Measurements from ENCODE around the gene PEX5L.

The PEX5L gene

DNA sequence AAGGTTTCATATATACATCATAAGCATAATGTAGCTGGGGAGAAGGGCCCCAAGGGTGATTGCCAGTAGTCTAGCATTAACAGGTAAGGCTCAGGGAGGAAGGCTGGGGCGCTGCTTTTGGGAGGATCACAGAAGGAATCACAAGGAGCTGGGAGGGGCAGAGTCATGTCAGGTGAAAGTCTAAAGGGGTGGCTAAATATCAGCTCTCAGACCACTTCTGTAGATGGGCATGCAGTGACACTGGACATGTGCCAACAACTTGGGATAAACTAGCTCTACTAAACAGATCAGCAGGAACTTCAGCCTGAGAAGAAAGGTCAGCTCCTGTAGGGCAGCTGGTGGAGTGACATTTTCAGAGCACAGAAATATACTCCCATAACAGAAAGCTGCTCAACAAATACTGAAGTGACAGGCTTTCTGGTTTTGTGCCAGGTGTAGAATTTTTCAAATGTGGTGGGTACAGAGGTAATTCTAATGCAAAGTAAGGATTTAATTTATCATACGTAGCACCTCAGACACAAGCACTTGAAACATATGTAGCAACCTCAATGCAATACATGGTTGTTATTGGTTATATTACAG is 79.4 kb downstream of the PEX5L start:
- Mint-ChIP-seq H3K9me3 (peaks cover 7% of the 10 kb centered on the region), H3K4me1 (peaks cover 7% of the 10 kb centered on the region), H3K4me3 (no peak overlapping the region), H3K27ac (no peak overlapping the region), H3K36me3 (no peaks in the 10 kb centered on the region), H3K27me3 (peaks cover 20% of the 10 kb centered on the region)
- ATAC-seq (ENCODE audit: low read depth) (no peak), DNase-seq (ENCODE audit: low spot score in 2 of 2) (no peak)

DNA sequence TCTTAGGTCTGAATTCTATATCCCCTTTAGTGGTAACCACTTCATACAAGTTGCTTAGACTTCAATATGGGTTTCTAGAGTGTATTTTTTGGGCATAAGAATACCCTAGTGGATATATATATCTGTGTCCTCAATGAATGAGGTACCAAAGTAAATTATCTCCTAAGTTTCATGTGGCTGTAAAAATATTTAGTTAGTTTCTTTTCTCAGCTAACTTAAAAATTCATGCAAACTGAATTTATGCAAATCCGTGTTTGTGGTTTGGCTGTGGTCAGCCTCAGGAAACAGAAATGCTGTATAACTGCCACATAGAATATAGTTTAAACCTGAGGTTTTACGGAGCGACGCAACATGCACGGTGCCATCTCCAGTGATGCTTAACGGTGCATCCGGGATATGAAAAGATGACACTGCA is 80.3 kb downstream of the PEX5L start:
- Mint-ChIP-seq H3K4me3 (no peak overlapping the region), H3K27ac (no peak overlapping the region), H3K27me3 (peaks cover 22% of the 10 kb centered on the region), H3K36me3 (no peaks in the 10 kb centered on the region), H3K9me3 (peaks cover 7% of the 10 kb centered on the region), H3K4me1 (peaks cover 7% of the 10 kb centered on the region)
- no peak for DNase-seq (ENCODE audit: low spot score in 2 of 2)
- peak; percentile 82 for ATAC-seq (ENCODE audit: low read depth)

GRCh38 chr3:179955809-179956208 is 80.9 kb downstream of the PEX5L start:
- Mint-ChIP-seq H3K4me1 (peaks cover 7% of the 10 kb centered on the region), H3K27me3 (peaks cover 18% of the 10 kb centered on the region), H3K27ac (no peak overlapping the region), H3K9me3 (peaks cover 3% of the 10 kb centered on the region), H3K36me3 (no peaks in the 10 kb centered on the region), H3K4me3 (no peak overlapping the region)
- DNase-seq (ENCODE audit: low spot score in 2 of 2) = no peak
- no peak for ATAC-seq (ENCODE audit: low read depth)

DNA sequence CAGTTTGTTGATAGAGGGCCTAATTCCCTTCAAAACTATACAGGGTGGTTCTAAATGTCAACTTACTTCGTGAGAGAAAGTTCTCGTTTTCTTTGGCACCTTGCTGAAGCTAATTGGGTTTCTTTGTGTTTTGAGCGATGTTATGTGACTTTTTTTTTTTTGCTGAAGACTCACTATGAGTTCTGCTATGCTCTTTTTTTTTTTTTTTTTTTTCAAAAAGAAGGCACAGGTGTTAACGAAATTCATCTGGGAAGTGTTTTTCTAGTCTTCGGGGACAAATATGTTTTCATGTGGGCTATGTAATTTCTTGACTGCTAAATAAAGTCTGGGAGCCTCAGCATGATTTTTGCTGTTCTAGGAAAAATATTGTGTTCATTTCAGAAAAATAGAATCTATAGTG is 81.5 kb downstream of the PEX5L start:
- ATAC-seq (ENCODE audit: low read depth) (no peak), DNase-seq (ENCODE audit: low spot score in 2 of 2) (no peak)
- H3K27ac Mint-ChIP-seq = no peak overlapping the region
- H3K4me3 Mint-ChIP-seq = no peak overlapping the region
- H3K27me3 Mint-ChIP-seq = peaks cover 22% of the 10 kb centered on the region
- peaks cover 3% of the 10 kb centered on the region for H3K9me3 Mint-ChIP-seq
- H3K36me3 Mint-ChIP-seq = no peaks in the 10 kb centered on the region
- peaks cover 7% of the 10 kb centered on the region for H3K4me1 Mint-ChIP-seq

DNA sequence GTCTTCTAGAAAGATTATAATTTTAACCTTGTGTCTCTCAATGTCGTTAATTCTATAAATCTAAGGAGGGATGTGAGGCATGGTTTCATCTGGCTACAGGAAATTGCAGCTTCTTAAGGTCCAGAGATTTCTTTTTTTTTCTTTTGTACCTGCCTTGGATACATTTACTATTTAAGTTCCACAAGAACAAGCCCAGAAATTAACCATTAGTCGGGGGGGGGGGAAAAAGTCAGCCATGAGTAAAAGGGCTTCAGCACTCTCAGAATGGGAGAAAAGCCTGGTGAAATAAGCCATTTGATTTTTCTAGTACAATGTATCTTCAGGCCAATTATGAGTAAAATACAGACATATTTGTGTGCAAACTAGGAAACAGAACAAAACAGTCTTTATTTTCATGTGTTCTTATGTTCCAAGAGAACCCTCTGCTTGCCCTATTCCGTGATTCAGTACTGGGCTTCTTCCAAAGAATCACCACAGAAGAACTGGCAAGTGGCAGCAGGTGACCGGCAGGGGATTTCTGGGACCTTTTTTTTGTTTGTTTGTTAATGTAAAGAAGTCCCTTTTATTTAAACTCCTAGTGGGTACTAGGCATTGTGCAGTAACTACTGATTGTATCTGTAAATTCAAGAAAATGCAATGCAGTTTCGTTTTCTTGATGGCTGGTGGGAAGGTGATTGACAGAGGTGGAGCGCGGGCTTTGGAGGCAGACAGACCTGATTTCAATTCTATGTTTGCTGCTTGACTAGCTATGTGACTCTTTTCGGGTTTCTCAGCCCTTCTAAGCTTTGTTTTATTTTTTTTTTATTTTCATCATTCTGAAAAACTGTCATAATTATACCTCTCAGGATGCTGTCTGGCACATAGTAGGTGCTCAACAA is 82.5 kb downstream of the PEX5L start:
- no peak for ATAC-seq (ENCODE audit: low read depth)
- DNase-seq (ENCODE audit: low spot score in 2 of 2) = no peak
- H3K9me3 Mint-ChIP-seq = no peaks in the 10 kb centered on the region

DNA sequence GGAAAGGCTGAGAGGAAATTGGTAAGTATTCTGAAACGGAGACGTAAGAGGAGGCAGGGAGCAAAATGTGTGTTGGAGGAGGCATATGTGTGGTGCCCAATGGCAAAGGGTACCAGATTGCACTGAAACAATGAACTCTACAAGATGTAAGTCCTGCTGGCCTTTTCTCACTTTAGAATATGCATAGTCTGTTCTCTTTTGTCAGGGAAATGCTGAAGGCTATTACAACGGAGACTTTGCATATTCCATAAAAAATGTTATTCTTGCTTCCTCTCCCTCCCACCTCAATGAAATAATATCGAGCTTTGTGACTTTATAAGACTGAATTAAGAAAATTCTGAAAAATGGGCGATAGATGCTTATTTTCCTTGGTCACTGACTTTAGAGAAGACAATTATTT is 85.9 kb downstream of the PEX5L start:
- DNase-seq (ENCODE audit: low spot score in 2 of 2) = no peak
- H3K27me3 Mint-ChIP-seq = peaks cover 10% of the 10 kb centered on the region
- H3K4me3 Mint-ChIP-seq = no peak overlapping the region
- H3K4me1 Mint-ChIP-seq = no peaks in the 10 kb centered on the region
- no peaks in the 10 kb centered on the region for H3K36me3 Mint-ChIP-seq
- ATAC-seq (ENCODE audit: low read depth) = no peak
- H3K27ac Mint-ChIP-seq = no peak overlapping the region
- no peaks in the 10 kb centered on the region for H3K9me3 Mint-ChIP-seq

More for the DNA sequence above, 82.5 kb downstream of the PEX5L start:
- Mint-ChIP-seq H3K27me3 (peaks cover 16% of the 10 kb centered on the region), H3K36me3 (no peaks in the 10 kb centered on the region), H3K4me1 (peaks cover 7% of the 10 kb centered on the region), H3K4me3 (no peak overlapping the region), H3K27ac (no peak overlapping the region)

- no peaks in the 10 kb centered on the region for H3K4me1 Mint-ChIP-seq
- no peak for ATAC-seq (ENCODE audit: low read depth)
These were observed 86.9 kb downstream of the PEX5L start for GRCh38 chr3:179949869-179950268.

DNA sequence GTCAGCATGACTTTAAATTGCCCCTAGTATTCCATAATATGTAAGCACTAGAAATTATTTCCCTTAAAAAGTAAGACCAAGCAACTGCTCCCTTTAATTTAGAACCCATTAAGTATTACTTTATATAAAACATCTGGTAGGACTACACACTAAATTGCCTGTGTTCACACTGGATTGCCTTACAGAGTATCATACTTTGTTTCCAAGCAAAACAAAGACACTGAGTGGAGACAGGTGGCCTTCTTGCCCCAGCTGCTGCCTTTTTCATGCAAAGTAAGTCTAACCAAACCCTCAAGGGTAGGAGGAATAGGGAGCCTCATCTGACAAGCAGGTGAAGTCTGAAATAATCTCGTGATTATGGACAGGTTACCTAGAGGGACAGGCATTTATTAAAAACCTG is 87.3 kb downstream of the PEX5L start:
- H3K9me3 Mint-ChIP-seq = no peaks in the 10 kb centered on the region
- peaks cover 10% of the 10 kb centered on the region for H3K27me3 Mint-ChIP-seq
- H3K36me3 Mint-ChIP-seq = no peaks in the 10 kb centered on the region
- DNase-seq (ENCODE audit: low spot score in 2 of 2) (no peak), ATAC-seq (ENCODE audit: low read depth) (no peak)
- H3K4me1 Mint-ChIP-seq = no peaks in the 10 kb centered on the region
- no peak overlapping the region for H3K27ac Mint-ChIP-seq
- no peak overlapping the region for H3K4me3 Mint-ChIP-seq

More at GRCh38 chr3:179949869-179950268, 86.9 kb downstream of the PEX5L start:
- H3K4me3 Mint-ChIP-seq = no peak overlapping the region
- DNase-seq (ENCODE audit: low spot score in 2 of 2) = no peak
- H3K27ac Mint-ChIP-seq = no peak overlapping the region
- peaks cover 10% of the 10 kb centered on the region for H3K27me3 Mint-ChIP-seq
- no peaks in the 10 kb centered on the region for H3K9me3 Mint-ChIP-seq
- H3K36me3 Mint-ChIP-seq = no peaks in the 10 kb centered on the region

GRCh38 chr3:179948740-179949139 is 88.0 kb downstream of the PEX5L start:
- Mint-ChIP-seq H3K27ac (no peak overlapping the region), H3K27me3 (peaks cover 10% of the 10 kb centered on the region), H3K9me3 (no peaks in the 10 kb centered on the region), H3K36me3 (no peaks in the 10 kb centered on the region), H3K4me3 (no peak overlapping the region), H3K4me1 (no peaks in the 10 kb centered on the region)
- ATAC-seq (ENCODE audit: low read depth) (no peak), DNase-seq (ENCODE audit: low spot score in 2 of 2) (no peak)

GRCh38 chr3:179945569-179945968 is 91.2 kb downstream of the PEX5L start:
- DNase-seq (ENCODE audit: low spot score in 2 of 2) (no peak), ATAC-seq (ENCODE audit: low read depth) (no peak)
- Mint-ChIP-seq H3K36me3 (no peaks in the 10 kb centered on the region), H3K4me1 (no peaks in the 10 kb centered on the region), H3K27ac (no peak overlapping the region), H3K9me3 (no peaks in the 10 kb centered on the region), H3K27me3 (peaks cover 10% of the 10 kb centered on the region), H3K4me3 (no peak overlapping the region)

GRCh38 chr3:179943117-179943880 is 93.4 kb downstream of the PEX5L start:
- Mint-ChIP-seq H3K4me3 (no peak overlapping the region), H3K27me3 (peaks cover 11% of the 10 kb centered on the region), H3K36me3 (no peaks in the 10 kb centered on the region), H3K9me3 (no peaks in the 10 kb centered on the region), H3K4me1 (no peaks in the 10 kb centered on the region), H3K27ac (no peak overlapping the region)
- DNase-seq (ENCODE audit: low spot score in 2 of 2) = no peak
- ATAC-seq (ENCODE audit: low read depth) = no peak

- no peak overlapping the region for H3K27ac Mint-ChIP-seq
- H3K27me3 Mint-ChIP-seq = peaks cover 11% of the 10 kb centered on the region
- ATAC-seq (ENCODE audit: low read depth) = no peak
- H3K9me3 Mint-ChIP-seq = no peaks in the 10 kb centered on the region
- DNase-seq (ENCODE audit: low spot score in 2 of 2) = no peak
- H3K4me3 Mint-ChIP-seq = no peak overlapping the region
- no peaks in the 10 kb centered on the region for H3K4me1 Mint-ChIP-seq
- no peaks in the 10 kb centered on the region for H3K36me3 Mint-ChIP-seq
These were observed 94.1 kb downstream of the PEX5L start for GRCh38 chr3:179942553-179943075.

- no peak for ATAC-seq (ENCODE audit: low read depth)
- Mint-ChIP-seq H3K9me3 (no peaks in the 10 kb centered on the region), H3K27me3 (peaks cover 7% of the 10 kb centered on the region), H3K36me3 (no peaks in the 10 kb centered on the region), H3K4me1 (no peaks in the 10 kb centered on the region), H3K4me3 (no peak overlapping the region), H3K27ac (no peak overlapping the region)
- DNase-seq (ENCODE audit: low spot score in 2 of 2) = no peak
These were observed 101.0 kb downstream of the PEX5L start for GRCh38 chr3:179935710-179936109.

DNA sequence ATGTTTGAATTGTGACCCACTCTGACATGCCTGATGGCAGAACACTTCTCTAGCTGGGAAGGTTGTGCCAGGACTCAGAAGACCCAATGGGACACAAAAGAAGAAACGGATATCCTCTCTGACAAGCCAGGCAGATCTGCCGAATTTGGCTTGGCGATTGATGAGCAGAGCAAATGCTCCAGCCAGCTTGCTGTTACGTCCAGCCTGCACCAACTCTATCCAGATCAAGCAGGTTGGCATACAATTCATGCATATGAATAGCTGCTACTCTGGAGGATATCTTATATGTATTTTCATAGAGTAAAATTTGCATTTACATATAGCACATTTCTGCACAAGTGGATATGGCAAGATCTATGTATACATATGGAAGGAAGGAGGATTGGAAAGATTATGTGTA is 102.8 kb downstream of the PEX5L start:
- peaks cover 6% of the 10 kb centered on the region for H3K27me3 Mint-ChIP-seq
- DNase-seq (ENCODE audit: low spot score in 2 of 2) = no peak
- H3K36me3 Mint-ChIP-seq = no peaks in the 10 kb centered on the region
- H3K27ac Mint-ChIP-seq = no peak overlapping the region
- no peak for ATAC-seq (ENCODE audit: low read depth)
- H3K4me1 Mint-ChIP-seq = no peaks in the 10 kb centered on the region
- H3K9me3 Mint-ChIP-seq = no peaks in the 10 kb centered on the region
- no peak overlapping the region for H3K4me3 Mint-ChIP-seq

Data from memory B cell (primary cell).